Upper lobe of right lung (tissue), 1 donor: ENCODE data around the gene ILF3. TPM values are rescaled to one million over a fixed set of nuclear protein-coding genes. Genes with fewer than 3 reads are reported as not detected.
"Not testable (repeated sequence)": the region's sequence is repeated elsewhere in the genome, so short reads cannot be mapped to it uniquely, and the experiment has no call there.

ENCODE experiments used
- ATAC-seq: fragments of 200-7000 bp; cut with Tn5 transposase; one replicate; pipeline ENCODE4 v1.9.1; 2020; ENCODE audit warnings: mild to moderate bottlenecking, moderate library complexity
- DNase-seq: peaks from one replicate; pipeline ENCODE4 v3.0.0-alpha.2; 2020
- H3K27ac ChIP-seq: fragments of 200-600 bp; one replicate; pipeline ENCODE4 v1.8.0; 2022
- H3K27me3 ChIP-seq: fragments of 200-600 bp; one replicate; pipeline ENCODE4 v1.8.0; 2022; ENCODE audit warnings: mild to moderate bottlenecking
- H3K36me3 ChIP-seq: fragments of 200-600 bp; one replicate; pipeline ENCODE4 v1.8.0; 2022
- H3K4me1 ChIP-seq: fragments of 200-600 bp; one replicate; pipeline ENCODE4 v1.8.0; 2022
- H3K4me3 ChIP-seq: fragments of 200-600 bp; one replicate; pipeline ENCODE4 v1.8.0; 2022; ENCODE audit warnings: mild to moderate bottlenecking
- H3K9me3 ChIP-seq: fragments of 200-600 bp; one replicate; pipeline ENCODE4 v1.8.0; 2022
- CTCF ChIP-seq: fragments of 200-600 bp; IDR thresholded peaks from one replicate; pipeline ENCODE4 v1.8.0; 2022; ENCODE audit warnings: antibody characterized with exemption
- intact Hi-C: fragments of 100-400 bp; cut with DNase I; formaldehyde crosslinking; loops from one replicate; pipeline ENCODE4 v1.11.0; 2022
- total RNA-seq: library from RNA; stranded (reverse); fragmentation: NEBNext Ultra II Directional; extraction: Animal tissue kit (Norgen Biotek cat#: 25700); gene quantifications from one replicate; pipeline ENCODE4 v1.2.1, GENCODE V29; 2021
- donor health status: DM: no; HTN: yes; CAD: no; lungs with severe emphysema.

The ILF3 gene
- total RNA-seq, 1 donor from 2014 or later: 182 TPM

- peaks cover 29% of the 10 kb centered on the region for H3K4me1 ChIP-seq
- peaks cover 52% of the 10 kb centered on the region for H3K36me3 ChIP-seq
- intact Hi-C loops: no loop called here
- ATAC-seq (no peak), DNase-seq (no peak)
- H3K4me3 ChIP-seq: no peak overlapping the region
- no peak for TF ChIP-seq CTCF
- H3K27ac ChIP-seq: no peak overlapping the region
- H3K27me3 ChIP-seq: no peaks in the 10 kb centered on the region
- no peaks in the 10 kb centered on the region for H3K9me3 ChIP-seq
These were observed 16.0 kb downstream of the ILF3 start for GRCh38 chr19:10670182-10670581.

GRCh38 chr19:10670876-10671804 is 17.0 kb downstream of the ILF3 start:
- no peaks in the 10 kb centered on the region for H3K27me3 ChIP-seq
- peaks cover 62% of the 10 kb centered on the region for H3K36me3 ChIP-seq
- no peak overlapping the region for H3K4me3 ChIP-seq
- no peak overlapping the region for H3K27ac ChIP-seq
- peaks cover 29% of the 10 kb centered on the region for H3K4me1 ChIP-seq
- DNase-seq: no peak
- ATAC-seq: no peak
- intact Hi-C loops: no loop called here
- H3K9me3 ChIP-seq: no peaks in the 10 kb centered on the region
- no peak for TF ChIP-seq CTCF

- not testable (repeated sequence) for ATAC-seq
- H3K36me3 ChIP-seq: peaks cover 63% of the 10 kb centered on the region
These were observed 17.8 kb downstream of the ILF3 start for GRCh38 chr19:10671922-10672321.

GRCh38 chr19:10675214-10675613 is 21.1 kb downstream of the ILF3 start:
- H3K27ac ChIP-seq, H3K4me3 ChIP-seq, intact Hi-C loops, DNase-seq, H3K27me3 ChIP-seq, H3K9me3 ChIP-seq, H3K4me1 ChIP-seq, ATAC-seq: not testable (repeated sequence)
- H3K36me3 ChIP-seq: peaks cover 86% of the 10 kb centered on the region

More at GRCh38 chr19:10671922-10672321, 17.8 kb downstream of the ILF3 start:
- H3K4me3 ChIP-seq, intact Hi-C loops, H3K27me3 ChIP-seq, DNase-seq, H3K27ac ChIP-seq, H3K9me3 ChIP-seq: not testable (repeated sequence)
- H3K4me1 ChIP-seq: peaks cover 22% of the 10 kb centered on the region

- Histone ChIP-seq H3K27ac (no peak overlapping the region), H3K4me1 (peaks cover 4% of the 10 kb centered on the region), H3K27me3 (no peaks in the 10 kb centered on the region), H3K36me3 (peaks cover 90% of the 10 kb centered on the region), H3K4me3 (no peak overlapping the region), H3K9me3 (no peaks in the 10 kb centered on the region)
- DNase-seq (no peak), ATAC-seq (no peak)
- TF ChIP-seq CTCF: no peak
- intact Hi-C loops: no loop called here
These were observed 23.6 kb downstream of the ILF3 start for GRCh38 chr19:10677751-10678150.

GRCh38 chr19:10678813-10679212 is 24.7 kb downstream of the ILF3 start:
- no peaks in the 10 kb centered on the region for H3K4me1 ChIP-seq
- H3K27me3 ChIP-seq: no peaks in the 10 kb centered on the region
- no peak for TF ChIP-seq CTCF
- ATAC-seq: no peak
- intact Hi-C loops: no loop called here
- no peak overlapping the region for H3K4me3 ChIP-seq
- no peaks in the 10 kb centered on the region for H3K9me3 ChIP-seq
- no peak overlapping the region for H3K27ac ChIP-seq
- H3K36me3 ChIP-seq: peaks cover 90% of the 10 kb centered on the region
- no peak for DNase-seq
